ENCODE measurements around the gene HOXB1.

Gene HOXB1

DNA sequence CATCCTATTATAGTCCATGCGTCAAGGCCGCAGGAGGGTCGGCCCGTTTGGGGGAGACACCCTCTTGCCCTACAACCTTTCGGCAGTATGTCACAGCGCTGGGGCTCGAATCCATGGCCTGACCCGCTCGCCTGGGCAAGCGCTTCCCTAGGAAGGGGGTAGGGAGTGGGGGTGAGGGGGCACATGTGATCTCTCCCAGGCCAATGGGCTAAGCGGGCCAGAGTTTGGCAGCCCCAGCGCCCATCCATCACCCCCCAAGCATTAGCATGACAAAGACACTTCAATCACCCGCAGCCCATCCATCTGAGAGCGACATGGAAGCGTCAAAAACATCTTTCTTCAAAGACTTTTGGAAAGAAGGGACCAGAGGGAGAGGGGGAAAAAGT is at the start of gene HOXB1:
TSS of gene HOXB1 (minus strand) at position 125 of the 386 bp plus-strand sequence. CDS start at position 18, 107 bp downstream.
- DNase-seq (ENCODE audit: low spot score): no peak

- no peak for DNase-seq (ENCODE audit: low spot score)
These were observed 49.1 kb upstream of the HOXB1 start for GRCh38 chr17:48579760-48580554.

DNA sequence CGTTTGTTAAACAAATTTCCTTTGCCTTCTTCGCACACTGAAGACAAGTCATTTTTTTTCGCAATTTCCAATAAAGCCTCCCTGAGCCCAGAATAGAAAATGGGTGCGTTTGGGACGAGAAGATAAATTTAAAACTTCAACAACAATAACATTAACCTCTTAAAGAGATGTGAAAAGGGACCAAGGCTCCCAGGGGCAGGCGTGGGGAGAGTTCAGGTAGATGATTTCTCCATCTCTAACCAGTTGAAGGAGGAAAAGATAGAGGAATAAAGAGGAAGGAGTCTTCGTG is 48.6 kb upstream of the HOXB1 start:
- no peak for DNase-seq (ENCODE audit: low spot score)

DNA sequence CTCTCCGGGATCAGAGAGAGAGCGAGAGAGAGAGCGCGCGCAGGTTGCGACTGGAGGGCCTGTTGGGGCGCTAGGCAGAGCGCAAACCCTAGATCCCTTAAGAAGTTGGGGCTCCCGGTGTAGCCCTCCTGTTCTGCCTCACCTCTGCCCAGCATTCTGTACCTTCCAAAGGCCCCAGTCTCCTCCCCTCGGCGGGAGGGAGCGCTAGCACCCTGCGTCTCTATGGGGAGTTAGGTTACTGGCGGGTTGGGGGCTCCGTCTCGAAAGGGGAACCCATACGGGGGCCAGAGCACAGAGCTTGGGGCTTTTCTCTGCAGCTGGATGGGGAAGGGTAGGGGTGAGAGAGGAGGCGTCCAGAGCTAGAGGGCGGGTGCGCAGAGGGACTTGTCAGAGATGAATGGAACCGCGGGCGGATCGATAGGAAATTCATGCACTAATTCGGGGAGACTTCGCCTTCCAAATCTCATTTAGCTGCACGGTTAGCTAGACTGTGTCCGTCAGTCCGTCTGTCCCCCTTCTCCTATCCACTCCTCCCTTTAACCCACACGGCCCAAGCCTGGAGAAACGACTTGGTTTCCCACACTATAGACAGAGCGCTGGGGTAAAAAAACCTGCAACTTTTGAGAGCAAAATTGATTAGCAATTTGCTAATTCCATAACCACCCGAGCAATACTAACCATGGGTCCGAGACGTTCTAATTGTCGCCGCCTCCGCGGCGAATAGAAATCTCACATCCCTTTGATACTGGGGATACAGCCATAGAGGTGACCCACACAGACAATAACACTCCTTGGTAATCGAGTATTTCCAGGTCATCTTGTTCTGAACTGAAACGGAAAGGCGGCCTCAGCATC is 48.0 kb upstream of the HOXB1 start:
- DNase-seq (ENCODE audit: low spot score): no peak

DNA sequence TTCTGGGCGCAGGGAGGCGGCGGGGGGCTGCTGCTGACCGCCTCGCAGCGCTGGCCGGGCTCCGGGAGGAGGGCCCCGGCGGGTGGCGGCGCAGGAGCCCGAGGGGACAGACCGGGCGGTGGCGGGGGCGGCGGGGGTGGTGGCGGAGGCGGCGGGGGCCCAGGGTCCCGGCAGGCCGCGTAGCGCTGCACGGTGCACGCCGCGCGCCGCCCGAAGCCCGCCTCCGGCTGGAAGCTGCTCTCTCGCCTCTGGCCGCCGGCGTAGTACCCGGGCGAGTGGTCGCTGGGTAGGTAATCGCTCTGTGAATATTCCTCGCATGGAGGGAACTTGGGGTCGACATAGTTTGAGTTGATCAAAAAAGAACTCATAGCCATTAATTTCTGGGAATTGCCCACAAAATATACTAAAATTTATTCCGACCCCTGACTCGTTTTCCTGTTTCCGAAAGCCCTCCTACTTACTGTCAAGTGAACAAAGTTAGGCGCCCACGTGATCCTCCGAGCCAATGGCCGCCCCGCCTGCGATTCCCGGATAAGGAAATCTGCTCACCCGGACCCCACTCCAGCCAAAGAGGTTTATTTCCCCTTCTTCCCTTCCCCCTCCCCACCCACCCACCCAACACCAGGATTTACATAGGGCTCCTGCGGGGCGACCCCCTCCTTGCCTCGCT is 47.3 kb upstream of the HOXB1 start, which contains the start of gene HOXB4:
TSS of gene HOXB4 (minus strand) at position 405 of the 670 bp plus-strand sequence. CDS start at position 374, 31 bp downstream.
- no peak for DNase-seq (ENCODE audit: low spot score)

GRCh38 chr17:48577330-48577945 is 46.6 kb upstream of the HOXB1 start:
- DNase-seq (ENCODE audit: low spot score): no peak

DNA sequence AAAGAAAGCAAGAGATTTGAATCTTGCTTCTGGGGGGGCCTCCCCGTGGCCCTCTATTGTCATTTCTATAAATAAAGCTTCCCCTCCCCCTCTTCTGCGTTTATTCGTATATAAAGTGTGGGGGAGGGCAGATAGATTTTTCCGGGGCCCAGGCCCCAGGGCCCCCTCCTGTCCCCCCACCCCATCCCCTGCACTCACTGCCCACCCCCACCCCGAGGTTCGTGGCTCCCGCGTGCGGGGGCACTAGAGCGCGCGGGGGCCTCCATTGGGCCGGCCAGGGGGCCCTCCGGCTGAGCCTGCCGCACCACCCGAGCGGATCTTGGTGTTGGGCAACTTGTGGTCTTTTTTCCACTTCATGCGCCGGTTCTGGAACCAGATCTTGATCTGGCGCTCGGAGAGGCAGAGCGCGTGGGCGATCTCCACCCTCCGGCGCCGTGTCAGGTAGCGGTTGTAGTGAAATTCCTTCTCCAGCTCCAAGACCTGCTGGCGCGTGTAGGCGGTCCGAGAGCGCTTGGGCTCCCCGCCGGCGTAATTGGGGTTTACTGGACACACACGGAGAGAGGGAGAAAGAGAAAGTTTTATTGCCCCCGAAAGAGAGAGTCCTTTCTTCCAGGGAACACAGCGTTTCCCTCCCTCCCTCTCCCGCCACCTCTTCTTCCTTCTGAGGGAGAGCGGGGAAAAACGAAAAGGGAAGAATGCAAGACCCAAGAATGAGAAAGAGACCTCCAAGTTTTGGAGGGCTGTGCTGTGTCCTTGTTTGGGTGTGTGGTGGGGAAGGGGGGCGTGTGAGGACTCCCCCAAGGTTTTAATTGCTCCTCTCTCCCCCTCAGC is 45.9 kb upstream of the HOXB1 start:
- DNase-seq (ENCODE audit: low spot score): no peak

DNA sequence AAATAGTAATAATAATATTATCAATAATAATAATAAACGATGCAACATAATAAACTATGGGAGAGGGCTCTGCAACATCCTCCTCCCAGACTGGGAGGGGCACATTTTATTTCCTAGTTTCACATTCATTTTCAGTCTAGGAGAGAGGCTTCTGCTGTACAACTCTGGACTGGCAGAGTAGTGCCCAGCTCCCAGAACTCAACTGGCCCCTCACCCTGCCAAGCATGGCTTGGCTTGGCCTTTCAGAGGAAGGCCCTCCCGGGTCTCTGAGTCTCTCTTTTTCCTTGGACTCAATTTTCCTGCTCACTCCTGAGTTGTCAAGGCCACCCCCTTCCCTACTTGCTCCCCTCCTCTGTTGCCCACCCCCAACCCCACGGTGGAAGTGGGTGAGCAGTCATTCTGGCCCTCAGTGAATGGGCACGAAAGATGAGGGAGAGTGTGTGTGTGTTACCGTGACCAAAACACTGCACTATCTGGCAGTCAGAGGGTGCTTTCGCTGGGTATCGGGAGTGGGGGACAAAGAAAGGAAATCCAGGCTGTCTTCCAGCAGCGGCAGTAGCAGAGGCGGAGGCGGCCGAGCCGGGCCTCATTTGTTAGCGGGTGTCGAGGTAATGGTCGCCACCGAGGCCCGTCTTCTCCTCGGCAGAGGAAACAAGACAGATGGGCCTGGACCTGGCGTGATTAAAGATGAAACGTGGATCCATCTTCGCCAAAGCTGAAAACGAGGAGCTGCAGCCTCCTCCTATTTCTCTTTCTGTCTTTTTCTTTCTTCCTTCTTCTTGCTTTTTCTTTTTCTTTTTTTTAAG is 45.1 kb upstream of the HOXB1 start:
- no peak for DNase-seq (ENCODE audit: low spot score)

DNA sequence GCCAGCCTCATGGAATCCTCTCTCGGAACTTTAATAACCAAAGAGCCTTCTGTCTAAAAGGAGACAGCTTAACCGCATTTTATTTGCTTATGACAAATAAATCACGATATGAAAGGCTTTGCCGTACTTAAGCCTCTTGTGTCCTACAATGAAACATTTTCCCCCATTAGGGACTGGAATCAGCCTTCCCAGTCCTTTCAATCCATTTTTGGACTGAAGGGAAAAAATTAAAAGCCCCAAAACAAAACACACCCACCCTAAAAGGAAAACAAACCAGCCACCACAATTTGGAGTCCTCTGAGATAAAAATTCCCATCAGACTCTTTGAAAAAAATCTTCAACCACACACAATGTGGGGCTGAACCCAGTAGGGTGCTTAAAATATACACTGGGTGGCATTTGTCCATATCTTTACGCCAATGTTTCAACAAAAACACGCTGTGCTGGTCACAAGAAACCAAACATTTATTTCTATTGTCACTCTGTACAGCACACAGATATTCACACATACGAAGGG is 44.3 kb upstream of the HOXB1 start:
- DNase-seq (ENCODE audit: low spot score): no peak

GRCh38 chr17:48574505-48575065 is 43.8 kb upstream of the HOXB1 start:
- DNase-seq (ENCODE audit: low spot score): no peak

DNA sequence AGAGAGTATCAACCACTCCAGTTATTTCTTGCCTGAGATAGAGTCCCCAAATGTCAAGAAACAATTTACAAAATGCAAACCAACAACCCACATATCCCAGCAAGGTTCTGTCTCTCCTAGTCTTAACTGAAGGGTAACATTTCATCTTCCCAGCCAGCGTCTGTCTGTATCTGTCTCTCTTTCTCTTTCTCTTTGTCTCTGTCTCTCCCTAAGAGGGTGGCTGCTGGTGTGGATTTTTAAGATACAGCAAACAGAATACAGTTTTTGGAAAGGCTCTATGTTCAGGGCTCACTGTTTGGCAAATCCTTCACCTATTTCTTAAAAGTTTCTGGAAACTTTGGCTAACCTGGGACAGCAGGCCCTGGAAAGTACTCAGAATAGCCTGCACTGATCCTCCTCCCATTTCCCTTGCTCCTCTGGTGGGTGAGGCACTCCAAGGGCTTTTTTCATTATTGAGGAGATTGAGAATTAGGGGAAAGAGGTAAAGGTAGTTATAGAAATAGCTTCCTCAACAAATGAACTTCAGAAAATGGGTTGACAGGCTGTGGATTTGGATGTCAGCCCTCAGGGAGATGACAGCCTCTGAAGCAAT is 41.1 kb upstream of the HOXB1 start:
- DNase-seq (ENCODE audit: low spot score): no peak

- no peak for DNase-seq (ENCODE audit: low spot score)
These were observed 40.4 kb upstream of the HOXB1 start for GRCh38 chr17:48571024-48571818.

DNA sequence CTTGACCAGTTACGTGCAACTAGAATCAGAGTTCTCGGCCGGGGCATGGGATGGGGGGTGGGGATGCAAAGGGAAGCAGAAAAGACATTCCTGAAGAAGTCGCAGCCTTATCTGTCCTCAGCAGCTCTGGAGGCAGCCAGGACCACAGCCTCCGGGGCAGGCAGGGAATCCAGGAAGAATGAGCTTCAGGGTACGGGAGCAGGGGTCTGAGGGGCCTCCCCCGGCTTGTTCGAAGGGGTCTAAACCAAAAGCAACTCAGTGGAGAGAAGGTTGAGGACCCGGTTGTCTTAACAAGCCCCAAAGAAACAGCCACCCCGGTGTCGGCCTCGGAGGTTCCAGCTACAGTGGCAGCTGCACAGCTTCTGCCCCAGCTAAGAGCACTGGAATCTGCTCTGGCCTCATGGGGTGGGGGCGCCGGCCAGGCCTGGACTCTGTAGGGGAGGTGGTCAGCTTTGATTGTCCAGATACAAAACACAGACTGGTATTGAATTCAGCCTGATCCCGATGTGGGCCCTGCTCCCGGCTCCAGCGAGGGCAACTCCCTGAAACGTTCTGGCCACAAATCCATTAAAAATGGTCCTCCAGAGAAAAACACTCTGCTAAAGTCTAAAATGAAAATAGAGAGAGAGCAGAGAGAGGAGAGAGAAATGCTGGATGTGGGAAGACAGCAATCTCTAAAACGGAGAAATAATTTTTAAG is 39.7 kb upstream of the HOXB1 start:
- DNase-seq (ENCODE audit: low spot score): no peak

GRCh38 chr17:48569674-48570324 is 39.0 kb upstream of the HOXB1 start:
- DNase-seq (ENCODE audit: low spot score): no peak

DNA sequence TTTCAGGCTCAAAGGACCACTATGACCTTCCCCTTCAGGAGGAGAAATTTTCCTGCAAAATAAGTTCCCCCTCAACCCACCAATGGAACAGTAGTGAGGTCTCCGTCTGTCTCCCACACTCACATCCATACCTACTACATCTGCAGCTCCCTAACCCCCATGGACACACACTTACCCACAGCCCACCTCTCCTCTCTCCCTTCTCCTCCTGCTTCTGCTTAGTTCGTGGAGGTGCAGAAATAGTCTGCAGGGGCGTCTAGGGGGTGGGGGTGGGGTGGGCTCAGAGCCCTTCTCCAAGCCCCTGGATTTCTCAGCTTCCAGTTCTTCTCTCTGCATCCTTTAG is 38.4 kb upstream of the HOXB1 start:
- DNase-seq (ENCODE audit: low spot score): no peak

GRCh38 chr17:48568499-48569239 is 37.9 kb upstream of the HOXB1 start:
- no peak for DNase-seq (ENCODE audit: low spot score)
